Common myeloid progenitor, CD34-positive (primary cell): ENCODE results near the gene RAPGEF6.
A peak's percentile ranks its signal among the peaks of the same experiment; 100 is the strongest.

Experiments used
- CTCF ChIA-PET: fragments of 350-600 bp; sonication (Branson Sonifier 250); formaldehyde crosslinking; loops from one replicate; lab custom pipeline; 2021; ENCODE audit warnings: antibody characterized with exemption; lab: Charles Lee
- POLR2A ChIA-PET: fragments of 350-600 bp; sonication (Branson Sonifier 250); formaldehyde crosslinking; loops from one replicate; lab custom pipeline; 2021; ENCODE audit warnings: antibody characterized with exemption; lab: Charles Lee
- DNase-seq, 3 donors: peaks; one replicate each; pipeline versions ENCODE4 v3.0.0 to v3.0.0-alpha.2; 2013
- H3K27ac ChIP-seq, 2 experiments: 1 replicate in 1 of 2; 2 replicates in 1 of 2; pipeline ENCODE4 v1.7.0; 2013; ENCODE audit warnings: inconsistent platforms in 2 of 2, low read length in 2 of 2, mild to moderate bottlenecking in 2 of 2, low read depth in 1 of 2, moderate library complexity in 1 of 2; ENCODE audit not compliant: severe bottlenecking in 2 of 2, insufficient read depth in 1 of 2, poor library complexity in 1 of 2
- H3K27me3 ChIP-seq, 5 experiments: replicated peaks in 2 of 5; 1 replicate in 3 of 5; 2 replicates in 2 of 5; pipeline versions ENCODE4 v1.6.1 to v1.7.0; 2013; ENCODE audit warnings: low read length in 4 of 5, mild to moderate bottlenecking in 2 of 5, moderate library complexity in 2 of 5, inconsistent platforms in 1 of 5; ENCODE audit not compliant: insufficient read depth in 5 of 5, control insufficient read depth in 4 of 5
- H3K36me3 ChIP-seq, 4 experiments: 1 replicate in 2 of 4; 2 replicates in 2 of 4; pipeline versions ENCODE4 v1.6.1 to v1.7.0; 2013; ENCODE audit warnings: low read length in 3 of 4, control low read depth in 1 of 4, mild to moderate bottlenecking in 1 of 4; ENCODE audit not compliant: control insufficient read depth in 4 of 4, insufficient read depth in 4 of 4
- H3K4me1 ChIP-seq, 4 experiments: 1 replicate in 3 of 4; 2 replicates in 1 of 4; pipeline versions ENCODE4 v1.6.1 to v1.7.1; 2013; ENCODE audit warnings: low read length in 3 of 4, mild to moderate bottlenecking in 3 of 4, control low read depth in 1 of 4, inconsistent platforms in 1 of 4, moderate library complexity in 1 of 4; ENCODE audit not compliant: control insufficient read depth in 4 of 4, insufficient read depth in 4 of 4; ENCODE audit errors: control extremely low read depth in 1 of 4
- H3K4me3 ChIP-seq, 7 experiments: 1 replicate in 4 of 7; 2 replicates in 3 of 7; pipeline versions ENCODE4 v1.5.1 to v1.7.0; 2013; ENCODE audit warnings: mild to moderate bottlenecking in 7 of 7, low read length in 6 of 7, moderate library complexity in 6 of 7, inconsistent platforms in 2 of 7, low read depth in 2 of 7, control low read depth in 1 of 7; ENCODE audit not compliant: insufficient read depth in 4 of 7, control insufficient read depth in 1 of 7; ENCODE audit errors: extremely low read depth in 1 of 7
- H3K9me3 ChIP-seq, 5 experiments: 1 replicate in 4 of 5; 2 replicates in 1 of 5; pipeline versions ENCODE4 v1.6.1 to v1.7.1; 2013; ENCODE audit warnings: low read length in 4 of 5, mild to moderate bottlenecking in 2 of 5, inconsistent platforms in 1 of 5, low read depth in 1 of 5, moderate library complexity in 1 of 5; ENCODE audit not compliant: control insufficient read depth in 4 of 5, insufficient read depth in 2 of 5; ENCODE audit errors: control extremely low read depth in 1 of 5
- WGBS: methylation state at CpG from one replicate; pipeline ENCODE4 v1.1.5; 2013; ENCODE audit not compliant: insufficient coverage; 5-methylcytosine and 5-hydroxymethylcytosine counted together

Gene RAPGEF6

GRCh38 chr5:131423056-131423455 is 212.0 kb downstream of the RAPGEF6 start:
- ChIA-PET POLR2A (no interaction called here), CTCF (interaction anchor here (0.7 to 3.6 kb wide), 14 partner anchors 8 to 640 kb away, joined by 3 to 17 read pairs (median 4); partner anchors contain the start of gene ACSL6)
- H3K27ac ChIP-seq = no peak overlapping the region
- H3K4me1 ChIP-seq = peaks cover 0 to 2% (median 0%) of the 10 kb centered on the region in 4 experiments
- WGBS = no CpG with 5 or more reads among the region's 2 CpGs
- peaks cover 14 to 53% (median 27%) of the 10 kb centered on the region in 4 experiments for H3K36me3 ChIP-seq
- peak; percentile 24 to 43 (median 26) for DNase-seq
- H3K27me3 ChIP-seq = no peaks in the 10 kb centered on the region
- no peaks in the 10 kb centered on the region for H3K9me3 ChIP-seq
- H3K4me3 ChIP-seq = no peak overlapping the region

- Histone ChIP-seq H3K9me3 (no peaks in the 10 kb centered on the region), H3K36me3 (peaks cover 5 to 37% (median 12%) of the 10 kb centered on the region in 4 experiments), H3K27ac (no peak overlapping the region), H3K27me3 (no peaks in the 10 kb centered on the region), H3K4me1 (peaks cover 0 to 8% (median 5%) of the 10 kb centered on the region in 4 experiments), H3K4me3 (no peak overlapping the region)
- WGBS = 74% methylated on average over 3 of the region's 4 CpGs
- ChIA-PET POLR2A (interaction anchor here (0.7 kb wide), 1 partner anchor 116 kb away, joined by 3 read pairs; no protein-coding TSS in a partner anchor), CTCF (interaction anchor here (1.2 to 2.2 kb wide), 4 partner anchors 148 to 589 kb away, joined by 3 to 5 read pairs (median 4); no protein-coding TSS in a partner anchor)
- DNase-seq = no peak
These were observed 215.2 kb downstream of the RAPGEF6 start for GRCh38 chr5:131419877-131420276.

GRCh38 chr5:131418846-131419245 is 216.2 kb downstream of the RAPGEF6 start:
- Histone ChIP-seq H3K9me3 (no peaks in the 10 kb centered on the region), H3K4me3 (no peak overlapping the region), H3K36me3 (peaks cover 5 to 41% (median 12%) of the 10 kb centered on the region in 4 experiments), H3K4me1 (peaks cover 3 to 15% (median 9%) of the 10 kb centered on the region in 4 experiments), H3K27me3 (no peaks in the 10 kb centered on the region), H3K27ac (no peak overlapping the region)
- DNase-seq = peak in 1 of 3 donors; percentile 7
- ChIA-PET POLR2A (no interaction called here), CTCF (interaction anchor here (0.8 to 2.2 kb wide), 7 partner anchors 149 to 590 kb away, joined by 3 to 5 read pairs (median 3); no protein-coding TSS in a partner anchor)
- WGBS = 100% methylated on average over 1 of the region's 7 CpGs

GRCh38 chr5:131417240-131417869 is 217.7 kb downstream of the RAPGEF6 start:
- Histone ChIP-seq H3K4me1 (peaks cover 3 to 17% (median 9%) of the 10 kb centered on the region in 4 experiments), H3K9me3 (no peaks in the 10 kb centered on the region), H3K4me3 (peak overlapping the region in 1 of 7 experiments; percentile 45), H3K36me3 (peaks cover 5 to 34% (median 14%) of the 10 kb centered on the region in 4 experiments), H3K27me3 (no peaks in the 10 kb centered on the region), H3K27ac (no peak overlapping the region)
- WGBS = 2% methylated on average over 4 of the region's 7 CpGs
- CTCF ChIA-PET = interaction anchor here (0.8 kb wide), 1 partner anchor 18 kb away, joined by 3 read pairs; no protein-coding TSS in a partner anchor
- POLR2A ChIA-PET = no interaction called here
- DNase-seq = peak; percentile 79 to 91 (median 86)

GRCh38 chr5:131416729-131417128 is 218.3 kb downstream of the RAPGEF6 start:
- peaks cover 3 to 17% (median 9%) of the 10 kb centered on the region in 4 experiments for H3K4me1 ChIP-seq
- H3K27me3 ChIP-seq = no peaks in the 10 kb centered on the region
- no CpG with 5 or more reads among the region's 3 CpGs for WGBS
- DNase-seq = peak in 2 of 3 donors; percentile 30 to 35
- no peak overlapping the region for H3K27ac ChIP-seq
- H3K36me3 ChIP-seq = peaks cover 4 to 28% (median 10%) of the 10 kb centered on the region in 4 experiments
- ChIA-PET POLR2A (no interaction called here), CTCF (interaction anchor here (0.6 to 2.3 kb wide), 10 partner anchors 9 to 545 kb away, joined by 3 to 17 read pairs (median 3); no protein-coding TSS in a partner anchor)
- H3K9me3 ChIP-seq = no peaks in the 10 kb centered on the region
- H3K4me3 ChIP-seq = peak overlapping the region in 1 of 7 experiments; percentile 45

GRCh38 chr5:131413605-131414559 is 221.1 kb downstream of the RAPGEF6 start:
- Histone ChIP-seq H3K9me3 (no peaks in the 10 kb centered on the region), H3K27ac (peak overlapping the region in 1 of 2 experiments; percentile 20), H3K4me3 (no peak overlapping the region), H3K4me1 (peaks cover 3 to 17% (median 9%) of the 10 kb centered on the region in 4 experiments), H3K36me3 (peaks cover 2 to 12% (median 8%) of the 10 kb centered on the region in 4 experiments), H3K27me3 (no peaks in the 10 kb centered on the region)
- DNase-seq = peak in 2 of 3 donors; percentile 33 to 40
- 47% methylated on average over 3 of the region's 4 CpGs for WGBS
- CTCF ChIA-PET = interaction anchor here (0.9 to 1.0 kb wide), 2 partner anchors 9 to 542 kb away, joined by 3 read pairs; no protein-coding TSS in a partner anchor
- POLR2A ChIA-PET = no interaction called here
